Vagina (tissue), 2 donors: ENCODE measurements around the gene NDUFAF5.

Source experiments
- POLR2A ChIP-seq, 2 donors: fragments of 450-650 bp; IDR thresholded peaks; one replicate each; pipeline ENCODE4 v1.6.1; 2017; ENCODE audit warnings: antibody characterized with exemption in 2 of 2, mild to moderate bottlenecking in 2 of 2, moderate library complexity in 2 of 2
- POLR2AphosphoS5 ChIP-seq, 2 donors: sonication (generic); formaldehyde crosslinking; IDR thresholded peaks; one replicate each; pipeline ENCODE4 v1.9.0; 2017; ENCODE audit warnings: antibody characterized with exemption in 2 of 2, mild to moderate bottlenecking in 2 of 2, low read depth in 1 of 2; ENCODE audit not compliant: insufficient read depth in 1 of 2

DNA sequence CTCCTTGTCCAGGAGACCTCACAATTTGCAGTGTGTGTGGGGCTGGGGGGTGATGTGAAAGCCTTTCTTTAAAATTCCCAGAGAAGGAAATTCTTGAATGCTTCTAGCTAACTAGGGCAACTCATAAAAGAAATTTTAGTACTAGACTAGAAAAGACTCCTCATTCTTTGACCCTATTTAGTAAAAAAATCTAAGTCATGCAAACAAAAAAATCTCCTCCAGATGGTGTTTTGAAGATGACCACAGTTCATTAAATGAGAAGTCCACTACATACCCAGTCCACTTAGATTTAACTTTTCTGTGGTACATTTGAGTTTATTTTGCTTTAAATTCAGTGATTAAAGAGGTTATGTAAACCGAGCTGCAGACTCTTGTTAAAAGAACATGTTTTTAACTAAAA, 67.5 kb downstream of the NDUFAF5 start:
- TF ChIP-seq POLR2A (IDR thresholded peaks at IDR 0.05) (no peak), POLR2AphosphoS5 (IDR thresholded peaks at IDR 0.05; ENCODE audit: insufficient read depth in 1 of 2, low read depth in 1 of 2) (no peak)
